Ishikawa (cell line): ENCODE results near the gene TIPRL.

Source experiments
- EGR1 ChIP-seq: IDR thresholded peaks from 2 replicates; pipeline ENCODE4 v1.6.1; 2012
- EP300 ChIP-seq: IDR thresholded peaks from 2 replicates; pipeline ENCODE4 v1.6.1; 2012; ENCODE audit warnings: borderline replicate concordance
- RAD21 ChIP-seq: IDR thresholded peaks from 2 replicates; pipeline ENCODE4 v1.6.1; 2012; ENCODE audit warnings: low read depth
- REST ChIP-seq: IDR thresholded peaks from 2 replicates; pipeline ENCODE4 v1.6.1; 2012; ENCODE audit warnings: low read depth, mild to moderate bottlenecking
- TAF1 ChIP-seq: IDR thresholded peaks from 2 replicates; pipeline ENCODE4 v1.6.1; 2012; ENCODE audit warnings: low read depth, mild to moderate bottlenecking
- TEAD4 ChIP-seq: IDR thresholded peaks from 2 replicates; pipeline ENCODE4 v1.6.1; 2012
- YY1 ChIP-seq: IDR thresholded peaks from 2 replicates; pipeline ENCODE4 v1.6.1; 2012; ENCODE audit warnings: low read depth

- TF ChIP-seq TAF1, result no peak
- no peak for TF ChIP-seq REST
- TF ChIP-seq EGR1, result no peak
- no peak for TF ChIP-seq YY1
- no peak for TF ChIP-seq RAD21
- TF ChIP-seq EP300, result no peak
- TF ChIP-seq TEAD4, result no peak
Observed at GRCh38 chr1:168150283-168150682, 28.5 kb upstream of the TIPRL start.
